GM23338 (cell line): ENCODE data around the gene KLC1. TPM values are rescaled to one million over a fixed set of nuclear protein-coding genes. Genes with fewer than 3 reads are reported as not detected.
"Not testable (repeated sequence)": the region's sequence is repeated elsewhere in the genome, so short reads cannot be mapped to it uniquely, and the experiment has no call there.

Source experiments
- ATAC-seq: fragments of 200-7000 bp; cut with Tn5 transposase; 3 replicates; pipeline ENCODE4 v1.9.1; 2020
- DNase-seq: peaks from one replicate; pipeline ENCODE4 v3.0.0-alpha.2; 2015; ENCODE audit warnings: low spot score
- H2AFZ ChIP-seq: fragments of 200-600 bp; sonication (generic); 2 replicates; pipeline ENCODE4 v1.8.0; 2016; ENCODE audit warnings: antibody characterized with exemption, mild to moderate bottlenecking, moderate library complexity
- H3F3A ChIP-seq: fragments of 200-600 bp; sonication (generic); replicated peaks from 2 replicates; pipeline ENCODE4 v1.8.0; 2017; ENCODE audit warnings: antibody characterized with exemption, mixed run types, low read depth
- H3K27ac ChIP-seq: fragments of 200-600 bp; sonication (generic); 2 replicates; pipeline ENCODE4 v1.6.1; 2016; ENCODE audit warnings: low read depth
- H3K27me3 ChIP-seq: fragments of 200-600 bp; sonication (generic); 2 replicates; pipeline ENCODE4 v1.8.0; 2016; ENCODE audit warnings: mild to moderate bottlenecking, mixed run types, moderate library complexity; ENCODE audit not compliant: insufficient read depth
- H3K36me3 ChIP-seq: fragments of 200-600 bp; sonication (generic); 2 replicates; pipeline ENCODE4 v1.8.0; 2016; ENCODE audit warnings: mild to moderate bottlenecking; ENCODE audit not compliant: insufficient read depth
- H3K4me1 ChIP-seq: fragments of 200-600 bp; sonication (generic); 2 replicates; pipeline ENCODE4 v1.8.0; 2016; ENCODE audit warnings: mild to moderate bottlenecking, moderate library complexity; ENCODE audit not compliant: insufficient read depth
- H3K4me2 ChIP-seq: fragments of 200-600 bp; sonication (generic); 2 replicates; pipeline ENCODE4 v1.7.1; 2017; ENCODE audit warnings: mixed run types
- H3K4me3 ChIP-seq: fragments of 200-600 bp; sonication (generic); 2 replicates; pipeline ENCODE4 v1.6.1; 2016; ENCODE audit warnings: mixed run types
- H3K79me2 ChIP-seq: fragments of 200-600 bp; sonication (generic); replicated peaks from 2 replicates; pipeline ENCODE4 v1.8.0; 2017; ENCODE audit warnings: mild to moderate bottlenecking; ENCODE audit not compliant: insufficient read depth
- H3K9me2 ChIP-seq: fragments of 200-600 bp; sonication (generic); 2 replicates; pipeline ENCODE4 v1.8.0; 2017; ENCODE audit not compliant: insufficient read depth
- H4K20me1 ChIP-seq: fragments of 200-600 bp; sonication (generic); replicated peaks from 2 replicates; pipeline ENCODE4 v1.8.0; 2017; ENCODE audit warnings: mild to moderate bottlenecking; ENCODE audit not compliant: insufficient read depth
- H3K27ac Mint-ChIP-seq: 2 replicates; pipeline ENCODE4 v1.8.0; 2020; ENCODE audit warnings: inconsistent platforms, mild to moderate bottlenecking, moderate library complexity, mixed read lengths
- H3K27me3 Mint-ChIP-seq: 3 replicates; pipeline ENCODE4 v1.8.0; 2022; ENCODE audit warnings: low read depth, mild to moderate bottlenecking, moderate library complexity, mixed read lengths, inconsistent platforms; ENCODE audit not compliant: insufficient read depth, poor library complexity
- H3K36me3 Mint-ChIP-seq: 3 replicates; pipeline ENCODE4 v1.8.0; 2021; ENCODE audit warnings: low read depth, mild to moderate bottlenecking, inconsistent platforms, moderate library complexity, mixed read lengths
- H3K4me1 Mint-ChIP-seq: 3 replicates; pipeline ENCODE4 v1.8.0; 2020; ENCODE audit warnings: mild to moderate bottlenecking, inconsistent platforms, mixed read lengths
- H3K4me3 Mint-ChIP-seq: 3 replicates; pipeline ENCODE4 v1.8.0; 2021; ENCODE audit warnings: moderate library complexity, mild to moderate bottlenecking, inconsistent platforms, mixed read lengths
- H3K9me3 Mint-ChIP-seq: 3 replicates; pipeline ENCODE4 v1.8.0; 2020; ENCODE audit warnings: moderate library complexity, mild to moderate bottlenecking, inconsistent platforms, mixed read lengths
- CREB1 ChIP-seq: fragments of 250-450 bp; sonication (Bioruptor Pico); IDR thresholded peaks from 2 replicates; pipeline ENCODE4 v1.5.0; 2020; ENCODE audit warnings: low read depth, mild to moderate bottlenecking, moderate library complexity
- ETS1 ChIP-seq: IDR thresholded peaks from 2 replicates; pipeline ENCODE4 v1.6.1; 2016; ENCODE audit warnings: antibody characterized with exemption
- EZH2 ChIP-seq: fragments of 200-600 bp; sonication (generic); IDR thresholded peaks from one replicate; pipeline ENCODE4 v1.8.0; 2017; ENCODE audit warnings: antibody characterized with exemption, mild to moderate bottlenecking, low read depth; ENCODE audit not compliant: unreplicated experiment
- JUNB ChIP-seq: IDR thresholded peaks from one replicate; pipeline ENCODE4 v1.6.1; 2016; ENCODE audit warnings: antibody characterized with exemption; ENCODE audit not compliant: unreplicated experiment
- NANOG ChIP-seq: IDR thresholded peaks from 2 replicates; pipeline ENCODE4 v1.6.1; 2016; ENCODE audit warnings: antibody characterized with exemption, borderline replicate concordance
- POLR2AphosphoS5 ChIP-seq: IDR thresholded peaks from 2 replicates; pipeline ENCODE4 v1.6.1; 2016; ENCODE audit warnings: antibody characterized with exemption, low read depth
- REST ChIP-seq: IDR thresholded peaks from one replicate; pipeline ENCODE4 v1.6.1; 2018; ENCODE audit warnings: antibody characterized with exemption; ENCODE audit not compliant: unreplicated experiment
- STAT1 ChIP-seq: IDR thresholded peaks from one replicate; pipeline ENCODE4 v1.6.1; 2016; ENCODE audit warnings: antibody characterized with exemption; ENCODE audit not compliant: unreplicated experiment
- ZNF114 ChIP-seq: fragments of 250-450 bp; sonication (Bioruptor Pico); IDR thresholded peaks from 2 replicates; pipeline ENCODE4 v1.5.0; 2020; ENCODE audit warnings: mild to moderate bottlenecking, moderate library complexity
- ZNF331 ChIP-seq: fragments of 250-450 bp; sonication (Bioruptor Pico); IDR thresholded peaks from 2 replicates; pipeline ENCODE4 v1.5.0; 2020; ENCODE audit warnings: low read depth, mild to moderate bottlenecking, moderate library complexity
- polyA plus RNA-seq: library from polyadenylated mRNA; unstranded; fragments of >200 nt; fragmentation: Nextera tagmentation; extraction: Ambion mirVana; gene quantifications from 2 replicates; pipeline ENCODE4 v1.2.1, GENCODE V29; 2016
- total RNA-seq: library from RNA; depleted of rRNA; stranded (reverse); fragments of >200 nt; shearing (Covaris generic); gene quantifications from 2 replicates; pipeline ENCODE4 v1.2.3, GENCODE V29; 2014

KLC1 gene
- total and polyA plus RNA-seq, 2 experiments from 2014 or later, result 165 to 308 TPM

GRCh38 chr14:103607822-103608221 is 21.2 kb upstream of the KLC1 start:
- Histone ChIP-seq H3K4me1 (peaks cover 3% of the 10 kb centered on the region; the same call in 1 of the 2 replicates), H3K9me2 (no peaks in the 10 kb centered on the region), H3K4me2 (no peak overlapping the region), H3K36me3 (no peaks in the 10 kb centered on the region), H3F3A (0 out of 2 replicates have a peak, but pooled peaks cover 3% of the 10 kb centered on the region), H4K20me1 (no peaks in the 10 kb centered on the region), H3K4me3 (no peak overlapping the region), H3K27ac (no peak overlapping the region), H3K27me3 (no peaks in the 10 kb centered on the region), H3K79me2 (no peaks in the 10 kb centered on the region), H2AFZ (no peak overlapping the region)
- ATAC-seq (peak; percentile 16), DNase-seq (no peak)
- Mint-ChIP-seq H3K27me3 (peaks cover 18% of the 10 kb centered on the region), H3K4me1 (peaks cover 14% of the 10 kb centered on the region), H3K27ac (no peak overlapping the region), H3K9me3 (peaks cover 34% of the 10 kb centered on the region), H3K36me3 (peaks cover 18% of the 10 kb centered on the region), H3K4me3 (no peak overlapping the region)
- TF ChIP-seq NANOG (no peak), ZNF331 (no peak), CREB1 (no peak), JUNB (no peak), EZH2 (no peak), REST (no peak), STAT1 (no peak), ETS1 (no peak), ZNF114 (no peak), POLR2AphosphoS5 (no peak)

DNA sequence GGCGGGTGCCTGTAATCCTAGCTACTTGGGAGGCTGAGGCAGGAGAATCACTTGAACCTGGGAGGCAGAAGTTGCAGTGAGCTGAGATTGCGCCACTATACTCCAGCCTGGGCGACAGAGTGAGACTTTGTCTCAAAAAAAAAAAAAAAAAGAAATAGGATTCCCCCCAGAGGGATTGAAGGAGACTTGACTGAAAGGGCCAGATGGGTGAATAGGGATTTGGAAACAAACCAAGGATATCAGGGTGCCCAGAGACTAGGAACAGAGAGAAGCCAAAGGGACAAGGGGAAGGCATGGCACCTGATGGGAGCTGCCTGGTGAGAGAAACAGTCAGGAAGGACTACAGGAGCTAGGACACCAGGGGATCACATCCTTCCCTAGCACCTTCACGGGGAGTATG is 19.9 kb upstream of the KLC1 start:
- not testable (repeated sequence) for H3K27ac Mint-ChIP-seq, H3K27ac ChIP-seq, H3K4me1 ChIP-seq, H3K4me3 Mint-ChIP-seq, H3K4me2 ChIP-seq, H3K27me3 ChIP-seq, H2AFZ ChIP-seq, H3K36me3 ChIP-seq, ATAC-seq, H3K79me2 ChIP-seq, DNase-seq, H3K9me2 ChIP-seq, H4K20me1 ChIP-seq, H3K4me3 ChIP-seq, H3F3A ChIP-seq
- H3K4me1 Mint-ChIP-seq, result peaks cover 14% of the 10 kb centered on the region
- peaks cover 34% of the 10 kb centered on the region for H3K9me3 Mint-ChIP-seq
- peaks cover 16% of the 10 kb centered on the region for H3K27me3 Mint-ChIP-seq
- peaks cover 18% of the 10 kb centered on the region for H3K36me3 Mint-ChIP-seq
